Kidney (tissue), 14 donors: ENCODE measurements around the gene PACS2. TPM values are rescaled to one million over a fixed set of nuclear protein-coding genes. Genes with fewer than 3 reads are reported as not detected.
A peak's percentile ranks its signal among the peaks of the same experiment; 100 is the strongest.

ENCODE experiments used
- DNase-seq, 5 donors: peaks; one replicate each; pipeline ENCODE4 v3.0.0-alpha.2; 2013 to 2020
- FAIRE-seq: peaks from 2 replicates; lab custom pipeline; 2012; peaks lifted over from hg19 to GRCh38; lab: Jason Lieb, UNC
- H3K27ac ChIP-seq, 2 donors: one replicate each; pipeline ENCODE4 v1.7.0; 2013; ENCODE audit warnings: low read depth in 2 of 2, low read length in 2 of 2, inconsistent platforms in 1 of 2
- H3K27me3 ChIP-seq: one replicate; pipeline ENCODE4 v1.7.1; 2013; ENCODE audit warnings: low read length, inconsistent platforms; ENCODE audit not compliant: control insufficient read depth, insufficient read depth
- H3K36me3 ChIP-seq, 3 donors: one replicate each; pipeline versions ENCODE4 v1.7.0 to v1.7.1; 2013; ENCODE audit warnings: low read length in 3 of 3, control low read depth in 1 of 3, inconsistent platforms in 1 of 3; ENCODE audit not compliant: insufficient read depth in 3 of 3, control insufficient read depth in 2 of 3
- H3K4me1 ChIP-seq, 3 donors: one replicate each; pipeline versions ENCODE4 v1.7.0 to v1.7.1; 2013; ENCODE audit warnings: low read length in 3 of 3, inconsistent platforms in 1 of 3, low read depth in 1 of 3; ENCODE audit not compliant: control insufficient read depth in 2 of 3, insufficient read depth in 2 of 3
- H3K4me3 ChIP-seq, 3 donors: one replicate each; pipeline versions ENCODE4 v1.7.0 to v1.8.1; 2013; ENCODE audit warnings: low read length in 3 of 3, control low read depth in 1 of 3, inconsistent platforms in 1 of 3
- H3K9ac ChIP-seq, 3 donors: one replicate each; pipeline versions ENCODE4 v1.7.0 to v1.7.1; 2013; ENCODE audit warnings: low read length in 3 of 3, control low read depth in 1 of 3, inconsistent platforms in 1 of 3
- H3K9me3 ChIP-seq, 3 donors: one replicate each; pipeline versions ENCODE4 v1.7.0 to v1.7.1; 2013; ENCODE audit warnings: low read length in 3 of 3, control low read depth in 1 of 3, inconsistent platforms in 1 of 3; ENCODE audit not compliant: control insufficient read depth in 2 of 3, insufficient read depth in 1 of 3
- CTCF ChIP-seq: IDR thresholded peaks from 3 replicates; pipeline ENCODE4 v1.5.1; 2012; ENCODE audit warnings: mild to moderate bottlenecking, moderate library complexity, borderline replicate concordance; ENCODE audit not compliant: insufficient read depth; ENCODE audit errors: extremely low read depth
- intact Hi-C: fragments of 100-400 bp; cut with DNase I; formaldehyde crosslinking; loops from one replicate; pipeline ENCODE4 v1.11.1; 2022
- polyA plus RNA-seq: library from polyadenylated mRNA; stranded (reverse); fragments of 350-450 nt; fragmentation: Illumina TruSeq; extraction: RNeasy Lipid Tissue Mini Kit (QIAGEN cat#74804); gene quantifications from one replicate; pipeline ENCODE4 v1.2.3, GENCODE V29; 2014; ENCODE audit warnings: low read depth, low replicate concordance; ENCODE audit not compliant: insufficient read depth
- total RNA-seq: library from RNA; stranded (reverse); fragmentation: NEBNext Ultra II Directional; extraction: Animal tissue kit (Norgen Biotek cat#: 25700); gene quantifications from one replicate; pipeline ENCODE4 v1.2.1, GENCODE V29; 2021
- donor health status: control.
- donor health status: control.
- donor health status: control.
- donor health status: control.
- donor health status: control.
- donor health status: DM: yes; HTN: yes; CAD: no.
- donor health status: Normal renal cell carcinoma (clear cell type).

PACS2 gene
- total and polyA plus RNA-seq, 2 donors from 2014 or later, result 35.7 to 83.9 TPM

DNA sequence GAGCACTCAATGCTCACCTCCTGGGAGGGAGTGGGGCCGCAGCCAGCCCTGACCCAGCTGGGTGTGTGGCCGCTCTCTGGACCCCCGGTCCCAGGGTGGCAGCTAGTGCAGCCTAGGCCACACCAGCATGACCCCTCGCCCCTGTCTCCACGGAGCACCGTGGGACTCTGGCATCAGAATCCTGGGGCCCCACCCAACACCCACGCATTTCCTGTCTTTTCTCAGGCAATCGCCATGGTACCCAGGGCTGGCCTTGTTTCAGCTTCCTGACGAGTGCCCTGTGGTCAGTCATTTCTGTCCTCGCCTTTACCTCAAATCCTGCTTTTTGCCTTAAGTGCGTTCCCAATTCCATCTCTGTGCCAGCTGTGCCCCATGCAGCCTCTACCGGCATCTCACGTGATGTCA is 15.9 kb downstream of the PACS2 start:
- H3K27ac ChIP-seq, result peak overlapping the region; percentile 34 to 69
- intact Hi-C loops, result no loop called here
- no peak overlapping the region for H3K4me3 ChIP-seq
- DNase-seq, result peak in 1 of 5 donors; percentile 82
- no peaks in the 10 kb centered on the region for H3K27me3 ChIP-seq
- H3K9me3 ChIP-seq, result no peaks in the 10 kb centered on the region
- no peak for FAIRE-seq
- peaks cover 0 to 43% (median 11%) of the 10 kb centered on the region in 3 donors for H3K4me1 ChIP-seq
- TF ChIP-seq CTCF, result no peak
- H3K36me3 ChIP-seq, result no peaks in the 10 kb centered on the region
- no peak overlapping the region for H3K9ac ChIP-seq

DNA sequence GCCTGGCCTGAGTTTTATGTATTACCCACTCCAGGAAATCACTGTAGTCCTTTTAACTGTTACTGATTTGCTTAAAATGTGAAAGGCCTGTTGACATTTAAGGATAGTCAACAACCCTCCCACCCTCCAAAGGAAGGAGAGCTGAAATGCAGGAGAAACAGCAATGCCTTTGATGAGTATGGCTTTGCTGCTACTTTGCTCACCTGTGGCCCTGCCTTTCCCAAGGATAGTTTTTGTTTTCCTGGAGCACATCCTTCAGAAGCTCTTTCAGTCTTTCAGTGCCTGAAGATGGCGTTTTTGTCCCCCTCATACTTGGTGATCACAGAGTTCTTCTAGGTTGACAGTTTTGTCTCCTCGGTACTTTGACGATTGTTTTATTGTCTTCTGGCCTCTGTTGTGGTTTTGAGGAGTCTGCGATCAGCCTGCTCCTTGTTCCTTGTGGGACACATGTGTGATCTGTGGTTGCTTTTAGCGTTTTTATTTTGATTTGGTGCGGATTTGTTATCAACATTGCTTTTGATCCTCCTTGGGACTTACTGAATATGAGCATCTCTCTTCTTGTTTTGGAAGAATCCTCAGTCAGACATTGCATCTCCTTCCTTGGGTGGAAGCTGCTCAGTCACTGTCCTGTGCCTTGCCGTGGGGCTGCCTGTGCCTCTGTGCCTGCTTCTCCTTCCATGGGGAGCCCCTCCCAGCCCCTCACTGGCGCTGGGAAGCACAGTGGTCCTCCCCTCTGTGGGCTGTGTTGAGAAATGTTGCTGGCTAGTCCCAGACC is 17.2 kb downstream of the PACS2 start:
- H3K36me3 ChIP-seq, result no peaks in the 10 kb centered on the region
- no peak for TF ChIP-seq CTCF
- H3K9ac ChIP-seq, result no peak overlapping the region
- FAIRE-seq, result no peak
- no peaks in the 10 kb centered on the region for H3K9me3 ChIP-seq
- no peak overlapping the region for H3K4me3 ChIP-seq
- no peaks in the 10 kb centered on the region for H3K27me3 ChIP-seq
- peaks cover 0 to 52% (median 11%) of the 10 kb centered on the region in 3 donors for H3K4me1 ChIP-seq
- intact Hi-C loops, result no loop called here
- DNase-seq, result no peak
- peak overlapping the region in 1 of 2 donors; percentile 9 for H3K27ac ChIP-seq

DNA sequence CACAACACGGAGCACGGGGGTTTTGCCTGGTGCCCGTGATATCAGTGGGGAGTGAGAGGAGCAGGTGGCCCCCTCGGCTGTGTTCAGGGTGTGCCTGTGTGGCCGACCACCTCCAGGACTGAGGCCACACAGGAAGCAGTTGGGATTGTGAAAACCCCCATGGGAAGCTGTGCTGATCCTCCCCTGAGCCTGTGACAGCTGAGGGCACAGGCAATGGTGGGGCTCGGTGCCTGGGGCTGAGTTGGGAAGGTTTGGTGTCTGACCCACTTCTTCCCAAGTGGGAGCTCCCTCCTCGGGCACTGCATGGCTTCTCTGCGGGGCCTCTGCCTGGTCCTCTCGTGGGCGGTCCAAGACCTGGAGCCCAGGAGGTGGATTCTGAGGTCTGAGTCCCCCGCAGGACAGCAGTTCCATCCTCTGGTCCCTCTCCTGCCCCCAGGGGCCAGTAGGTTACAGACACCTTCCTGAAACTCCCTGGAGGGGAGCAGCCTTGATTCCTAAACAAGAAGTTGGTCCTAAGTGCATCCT is 17.9 kb downstream of the PACS2 start:
- H3K9ac ChIP-seq, result no peak overlapping the region
- peak in 2 of 5 donors; percentile 24 to 71 for DNase-seq
- no peak overlapping the region for H3K27ac ChIP-seq
- intact Hi-C loops, result no loop called here
- TF ChIP-seq CTCF, result no peak
- no peaks in the 10 kb centered on the region for H3K36me3 ChIP-seq
- FAIRE-seq, result no peak
- H3K9me3 ChIP-seq, result no peaks in the 10 kb centered on the region
- H3K27me3 ChIP-seq, result no peaks in the 10 kb centered on the region
- H3K4me3 ChIP-seq, result no peak overlapping the region
- peaks cover 0 to 56% (median 12%) of the 10 kb centered on the region in 3 donors for H3K4me1 ChIP-seq
